ENCODE results near the gene MFRP. TPM values are rescaled to one million over a fixed set of nuclear protein-coding genes. Genes with fewer than 3 reads are reported as not detected.

MFRP gene
- total and polyA plus RNA-seq, 9 of the 15 experiments (the other 6 are each of a cell fraction or from before 2014, with no cell fraction given), result not detected

DNA sequence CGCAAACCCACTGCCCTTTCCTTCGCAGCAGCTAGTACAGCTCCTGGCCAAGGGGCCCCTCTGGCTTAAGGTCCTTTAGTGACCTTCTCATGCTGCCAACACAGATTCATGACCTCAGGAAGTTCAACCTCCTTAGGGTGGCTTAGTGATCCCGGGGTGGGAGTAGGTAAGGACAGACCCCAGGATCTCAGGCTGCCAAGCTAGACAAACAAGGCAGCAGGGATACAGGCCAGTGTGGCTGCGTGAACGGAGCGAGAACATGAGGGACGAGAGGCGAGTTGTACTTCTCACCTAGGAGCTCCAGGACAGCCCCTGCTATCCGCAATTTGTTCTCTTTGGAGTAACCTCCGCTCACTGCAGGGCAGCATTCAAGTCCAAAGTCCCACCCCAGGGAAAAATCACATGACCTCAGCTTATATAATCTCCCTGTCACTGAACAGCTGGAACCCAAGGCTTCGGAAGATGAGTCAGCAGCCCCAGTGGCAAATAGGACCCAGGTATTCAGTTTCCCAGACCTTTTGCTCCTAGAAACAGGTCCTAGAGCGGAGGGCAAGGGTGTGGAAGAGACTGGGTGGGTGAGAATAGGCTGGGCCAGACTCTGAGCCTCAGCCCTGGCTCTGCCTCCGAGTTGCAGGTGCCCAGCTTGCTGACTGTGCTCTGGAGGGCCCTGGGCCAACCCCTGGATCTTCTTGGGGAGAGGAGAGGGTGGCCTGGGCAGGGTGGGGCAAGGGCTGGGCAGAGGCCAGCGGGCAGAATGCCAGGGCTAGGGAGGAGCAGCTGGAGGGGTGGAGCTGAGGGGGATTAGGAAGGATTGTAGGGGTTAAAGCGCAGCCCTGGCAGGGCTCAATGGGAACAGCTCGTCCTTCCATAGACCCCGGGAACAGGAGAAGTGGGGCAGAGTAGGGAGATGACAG is 21.9 kb upstream of the MFRP start (continued):
- TF ChIP-seq, protein P1, sequence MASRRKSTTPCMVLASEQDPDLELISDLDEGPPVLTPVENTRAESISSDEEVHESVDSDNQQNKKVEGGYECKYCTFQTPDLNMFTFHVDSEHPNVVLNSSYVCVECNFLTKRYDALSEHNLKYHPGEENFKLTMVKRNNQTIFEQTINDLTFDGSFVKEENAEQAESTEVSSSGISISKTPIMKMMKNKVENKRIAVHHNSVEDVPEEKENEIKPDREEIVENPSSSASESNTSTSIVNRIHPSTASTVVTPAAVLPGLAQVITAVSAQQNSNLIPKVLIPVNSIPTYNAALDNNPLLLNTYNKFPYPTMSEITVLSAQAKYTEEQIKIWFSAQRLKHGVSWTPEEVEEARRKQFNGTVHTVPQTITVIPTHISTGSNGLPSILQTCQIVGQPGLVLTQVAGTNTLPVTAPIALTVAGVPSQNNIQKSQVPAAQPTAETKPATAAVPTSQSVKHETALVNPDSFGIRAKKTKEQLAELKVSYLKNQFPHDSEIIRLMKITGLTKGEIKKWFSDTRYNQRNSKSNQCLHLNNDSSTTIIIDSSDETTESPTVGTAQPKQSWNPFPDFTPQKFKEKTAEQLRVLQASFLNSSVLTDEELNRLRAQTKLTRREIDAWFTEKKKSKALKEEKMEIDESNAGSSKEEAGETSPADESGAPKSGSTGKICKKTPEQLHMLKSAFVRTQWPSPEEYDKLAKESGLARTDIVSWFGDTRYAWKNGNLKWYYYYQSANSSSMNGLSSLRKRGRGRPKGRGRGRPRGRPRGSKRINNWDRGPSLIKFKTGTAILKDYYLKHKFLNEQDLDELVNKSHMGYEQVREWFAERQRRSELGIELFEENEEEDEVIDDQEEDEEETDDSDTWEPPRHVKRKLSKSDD (conservative IDR thresholded peaks at IDR 0.05; ENCODE audit: low read length), result no peak
- TF ChIP-seq, protein P2, sequence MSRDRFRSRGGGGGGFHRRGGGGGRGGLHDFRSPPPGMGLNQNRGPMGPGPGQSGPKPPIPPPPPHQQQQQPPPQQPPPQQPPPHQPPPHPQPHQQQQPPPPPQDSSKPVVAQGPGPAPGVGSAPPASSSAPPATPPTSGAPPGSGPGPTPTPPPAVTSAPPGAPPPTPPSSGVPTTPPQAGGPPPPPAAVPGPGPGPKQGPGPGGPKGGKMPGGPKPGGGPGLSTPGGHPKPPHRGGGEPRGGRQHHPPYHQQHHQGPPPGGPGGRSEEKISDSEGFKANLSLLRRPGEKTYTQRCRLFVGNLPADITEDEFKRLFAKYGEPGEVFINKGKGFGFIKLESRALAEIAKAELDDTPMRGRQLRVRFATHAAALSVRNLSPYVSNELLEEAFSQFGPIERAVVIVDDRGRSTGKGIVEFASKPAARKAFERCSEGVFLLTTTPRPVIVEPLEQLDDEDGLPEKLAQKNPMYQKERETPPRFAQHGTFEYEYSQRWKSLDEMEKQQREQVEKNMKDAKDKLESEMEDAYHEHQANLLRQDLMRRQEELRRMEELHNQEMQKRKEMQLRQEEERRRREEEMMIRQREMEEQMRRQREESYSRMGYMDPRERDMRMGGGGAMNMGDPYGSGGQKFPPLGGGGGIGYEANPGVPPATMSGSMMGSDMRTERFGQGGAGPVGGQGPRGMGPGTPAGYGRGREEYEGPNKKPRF (IDR thresholded peaks at IDR 0.05; ENCODE audit: low read depth, low read length), result no peak
- TF ChIP-seq, protein P3, sequence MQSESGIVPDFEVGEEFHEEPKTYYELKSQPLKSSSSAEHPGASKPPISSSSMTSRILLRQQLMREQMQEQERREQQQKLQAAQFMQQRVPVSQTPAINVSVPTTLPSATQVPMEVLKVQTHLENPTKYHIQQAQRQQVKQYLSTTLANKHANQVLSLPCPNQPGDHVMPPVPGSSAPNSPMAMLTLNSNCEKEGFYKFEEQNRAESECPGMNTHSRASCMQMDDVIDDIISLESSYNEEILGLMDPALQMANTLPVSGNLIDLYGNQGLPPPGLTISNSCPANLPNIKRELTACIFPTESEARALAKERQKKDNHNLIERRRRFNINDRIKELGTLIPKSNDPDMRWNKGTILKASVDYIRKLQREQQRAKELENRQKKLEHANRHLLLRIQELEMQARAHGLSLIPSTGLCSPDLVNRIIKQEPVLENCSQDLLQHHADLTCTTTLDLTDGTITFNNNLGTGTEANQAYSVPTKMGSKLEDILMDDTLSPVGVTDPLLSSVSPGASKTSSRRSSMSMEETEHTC (IDR thresholded peaks at IDR 0.05), result peak; percentile 40; the same call in 1 of the 2 replicates
- peak; percentile 66; the same call in 1 of the 2 replicates for TF ChIP-seq MYNN (IDR thresholded peaks at IDR 0.05)
- TF ChIP-seq MYNN (CRISPR knock-in tag; IDR thresholded peaks at IDR 0.05), result no peak
- TF ChIP-seq SRSF7 (optimal IDR thresholded peaks at IDR 0.05; ENCODE audit: low read depth, low read length), result no peak
- no peak for TF ChIP-seq MCM3 (IDR thresholded peaks at IDR 0.05)
- TF ChIP-seq ZNF311 (CRISPR knock-in tag; IDR thresholded peaks at IDR 0.05), result no peak
- TF ChIP-seq, protein P4, sequence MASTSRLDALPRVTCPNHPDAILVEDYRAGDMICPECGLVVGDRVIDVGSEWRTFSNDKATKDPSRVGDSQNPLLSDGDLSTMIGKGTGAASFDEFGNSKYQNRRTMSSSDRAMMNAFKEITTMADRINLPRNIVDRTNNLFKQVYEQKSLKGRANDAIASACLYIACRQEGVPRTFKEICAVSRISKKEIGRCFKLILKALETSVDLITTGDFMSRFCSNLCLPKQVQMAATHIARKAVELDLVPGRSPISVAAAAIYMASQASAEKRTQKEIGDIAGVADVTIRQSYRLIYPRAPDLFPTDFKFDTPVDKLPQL (IDR thresholded peaks at IDR 0.05; ENCODE audit: extremely low read depth, insufficient read length), result no peak
- no peak for TF ChIP-seq PTBP1 (IDR thresholded peaks at IDR 0.05; ENCODE audit: low read depth, low read length)
- no peak for TF ChIP-seq ZNF668 (CRISPR knock-in tag; IDR thresholded peaks at IDR 0.05)
- TF ChIP-seq, protein P5, sequence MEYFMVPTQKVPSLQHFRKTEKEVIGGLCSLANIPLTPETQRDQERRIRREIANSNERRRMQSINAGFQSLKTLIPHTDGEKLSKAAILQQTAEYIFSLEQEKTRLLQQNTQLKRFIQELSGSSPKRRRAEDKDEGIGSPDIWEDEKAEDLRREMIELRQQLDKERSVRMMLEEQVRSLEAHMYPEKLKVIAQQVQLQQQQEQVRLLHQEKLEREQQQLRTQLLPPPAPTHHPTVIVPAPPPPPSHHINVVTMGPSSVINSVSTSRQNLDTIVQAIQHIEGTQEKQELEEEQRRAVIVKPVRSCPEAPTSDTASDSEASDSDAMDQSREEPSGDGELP (CRISPR knock-in tag; IDR thresholded peaks at IDR 0.05; ENCODE audit: borderline replicate concordance), result peak; percentile 97
- TF ChIP-seq BRCA1 (IDR thresholded peaks at IDR 0.05), result no peak
- TF ChIP-seq BRCA1 (CRISPR knock-in tag; IDR thresholded peaks at IDR 0.05), result no peak
- TF ChIP-seq, protein P6, sequence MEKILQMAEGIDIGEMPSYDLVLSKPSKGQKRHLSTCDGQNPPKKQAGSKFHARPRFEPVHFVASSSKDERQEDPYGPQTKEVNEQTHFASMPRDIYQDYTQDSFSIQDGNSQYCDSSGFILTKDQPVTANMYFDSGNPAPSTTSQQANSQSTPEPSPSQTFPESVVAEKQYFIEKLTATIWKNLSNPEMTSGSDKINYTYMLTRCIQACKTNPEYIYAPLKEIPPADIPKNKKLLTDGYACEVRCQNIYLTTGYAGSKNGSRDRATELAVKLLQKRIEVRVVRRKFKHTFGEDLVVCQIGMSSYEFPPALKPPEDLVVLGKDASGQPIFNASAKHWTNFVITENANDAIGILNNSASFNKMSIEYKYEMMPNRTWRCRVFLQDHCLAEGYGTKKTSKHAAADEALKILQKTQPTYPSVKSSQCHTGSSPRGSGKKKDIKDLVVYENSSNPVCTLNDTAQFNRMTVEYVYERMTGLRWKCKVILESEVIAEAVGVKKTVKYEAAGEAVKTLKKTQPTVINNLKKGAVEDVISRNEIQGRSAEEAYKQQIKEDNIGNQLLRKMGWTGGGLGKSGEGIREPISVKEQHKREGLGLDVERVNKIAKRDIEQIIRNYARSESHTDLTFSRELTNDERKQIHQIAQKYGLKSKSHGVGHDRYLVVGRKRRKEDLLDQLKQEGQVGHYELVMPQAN (IDR thresholded peaks at IDR 0.05; ENCODE audit: borderline replicate concordance), result peak; percentile 54; the same call in 1 of the 2 replicates

All from K562 (cell line).